Type B pancreatic cell (in vitro differentiated cells): ENCODE measurements around the gene SAAL1. TPM values are rescaled to one million over a fixed set of nuclear protein-coding genes. Genes with fewer than 3 reads are reported as not detected.
"Not testable (repeated sequence)": the region's sequence is repeated elsewhere in the genome, so short reads cannot be mapped to it uniquely, and the experiment has no call there.

Source experiments
- DNase-seq: peaks from one replicate; pipeline ENCODE4 v3.0.0; 2021; ENCODE audit warnings: mixed read lengths; ENCODE audit not compliant: unreplicated experiment; ENCODE audit errors: extremely low spot score
- H3K27ac Mint-ChIP-seq: 2 replicates; pipeline ENCODE4 v1.8.0; 2021; ENCODE audit warnings: mild to moderate bottlenecking, mixed read lengths
- H3K27me3 Mint-ChIP-seq: 2 replicates; pipeline ENCODE4 v1.8.0; 2021; ENCODE audit warnings: mixed read lengths
- H3K36me3 Mint-ChIP-seq: 2 replicates; pipeline ENCODE4 v1.8.0; 2021; ENCODE audit warnings: mixed read lengths
- H3K4me1 Mint-ChIP-seq: one replicate; pipeline ENCODE4 v1.8.0; 2021; ENCODE audit warnings: mixed read lengths; ENCODE audit not compliant: unreplicated experiment
- H3K4me3 Mint-ChIP-seq: 2 replicates; pipeline ENCODE4 v1.8.0; 2021; ENCODE audit warnings: mild to moderate bottlenecking, mixed read lengths
- H3K9me3 Mint-ChIP-seq: 2 replicates; pipeline ENCODE4 v1.8.0; 2021; ENCODE audit warnings: mixed read lengths
- total RNA-seq: library from RNA; stranded (reverse); gene quantifications from 2 replicates; pipeline ENCODE4 v1.2.1, GENCODE V29; 2021; ENCODE audit warnings: low replicate concordance
- TF ChIP-seq, protein P1 (sequence below): fragments of 200-600 bp; sonication (generic); conservative IDR thresholded peaks from 2 replicates; pipeline ENCODE4 v1.5.0; 2021; ENCODE audit warnings: antibody characterized with exemption, mild to moderate bottlenecking

Gene SAAL1
- total RNA-seq, 1 donor from 2014 or later: 29.9 TPM

DNA sequence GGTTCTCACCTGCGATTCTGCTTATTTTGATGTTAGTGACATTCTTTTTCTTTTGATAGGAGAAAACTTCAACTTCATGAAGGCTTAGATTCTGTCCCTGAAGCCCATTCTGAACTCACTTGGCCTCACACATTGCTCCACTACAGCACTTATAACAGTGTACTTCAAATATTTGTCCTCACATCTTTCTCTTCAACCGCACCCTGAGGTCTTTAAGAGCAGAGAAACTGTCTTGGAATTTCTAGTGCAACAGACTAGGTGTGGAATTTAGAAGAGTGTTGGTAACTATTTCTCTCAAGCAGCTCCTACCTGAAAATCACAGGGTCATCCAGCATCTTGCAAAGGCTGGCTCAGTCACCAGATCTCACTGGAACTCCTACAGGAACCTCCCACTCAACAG is 34.3 kb upstream of the SAAL1 start:
- Mint-ChIP-seq H3K27ac (no peak overlapping the region), H3K36me3 (no peaks in the 10 kb centered on the region), H3K4me1 (no peaks in the 10 kb centered on the region), H3K27me3 (peaks cover 44% of the 10 kb centered on the region), H3K9me3 (no peaks in the 10 kb centered on the region), H3K4me3 (no peak overlapping the region)
- DNase-seq: no peak
- TF ChIP-seq, protein P1, sequence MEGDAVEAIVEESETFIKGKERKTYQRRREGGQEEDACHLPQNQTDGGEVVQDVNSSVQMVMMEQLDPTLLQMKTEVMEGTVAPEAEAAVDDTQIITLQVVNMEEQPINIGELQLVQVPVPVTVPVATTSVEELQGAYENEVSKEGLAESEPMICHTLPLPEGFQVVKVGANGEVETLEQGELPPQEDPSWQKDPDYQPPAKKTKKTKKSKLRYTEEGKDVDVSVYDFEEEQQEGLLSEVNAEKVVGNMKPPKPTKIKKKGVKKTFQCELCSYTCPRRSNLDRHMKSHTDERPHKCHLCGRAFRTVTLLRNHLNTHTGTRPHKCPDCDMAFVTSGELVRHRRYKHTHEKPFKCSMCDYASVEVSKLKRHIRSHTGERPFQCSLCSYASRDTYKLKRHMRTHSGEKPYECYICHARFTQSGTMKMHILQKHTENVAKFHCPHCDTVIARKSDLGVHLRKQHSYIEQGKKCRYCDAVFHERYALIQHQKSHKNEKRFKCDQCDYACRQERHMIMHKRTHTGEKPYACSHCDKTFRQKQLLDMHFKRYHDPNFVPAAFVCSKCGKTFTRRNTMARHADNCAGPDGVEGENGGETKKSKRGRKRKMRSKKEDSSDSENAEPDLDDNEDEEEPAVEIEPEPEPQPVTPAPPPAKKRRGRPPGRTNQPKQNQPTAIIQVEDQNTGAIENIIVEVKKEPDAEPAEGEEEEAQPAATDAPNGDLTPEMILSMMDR: no peak

DNA sequence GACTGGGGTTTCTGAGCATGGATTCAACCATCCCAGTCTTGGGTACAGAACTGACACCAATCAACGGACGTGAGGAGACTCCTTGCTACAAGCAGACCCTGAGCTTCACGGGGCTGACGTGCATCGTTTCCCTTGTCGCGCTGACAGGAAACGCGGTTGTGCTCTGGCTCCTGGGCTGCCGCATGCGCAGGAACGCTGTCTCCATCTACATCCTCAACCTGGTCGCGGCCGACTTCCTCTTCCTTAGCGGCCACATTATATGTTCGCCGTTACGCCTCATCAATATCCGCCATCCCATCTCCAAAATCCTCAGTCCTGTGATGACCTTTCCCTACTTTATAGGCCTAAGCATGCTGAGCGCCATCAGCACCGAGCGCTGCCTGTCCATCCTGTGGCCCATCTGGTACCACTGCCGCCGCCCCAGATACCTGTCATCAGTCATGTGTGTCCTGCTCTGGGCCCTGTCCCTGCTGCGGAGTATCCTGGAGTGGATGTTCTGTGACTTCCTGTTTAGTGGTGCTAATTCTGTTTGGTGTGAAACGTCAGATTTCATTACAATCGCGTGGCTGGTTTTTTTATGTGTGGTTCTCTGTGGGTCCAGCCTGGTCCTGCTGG is 31.4 kb upstream of the SAAL1 start:
- no peaks in the 10 kb centered on the region for H3K4me1 Mint-ChIP-seq
- TF ChIP-seq, protein P1: no peak
- no peak for DNase-seq
- no peaks in the 10 kb centered on the region for H3K36me3 Mint-ChIP-seq
- no peak overlapping the region for H3K27ac Mint-ChIP-seq
- no peak overlapping the region for H3K4me3 Mint-ChIP-seq
- no peaks in the 10 kb centered on the region for H3K9me3 Mint-ChIP-seq
- peaks cover 47% of the 10 kb centered on the region for H3K27me3 Mint-ChIP-seq

DNA sequence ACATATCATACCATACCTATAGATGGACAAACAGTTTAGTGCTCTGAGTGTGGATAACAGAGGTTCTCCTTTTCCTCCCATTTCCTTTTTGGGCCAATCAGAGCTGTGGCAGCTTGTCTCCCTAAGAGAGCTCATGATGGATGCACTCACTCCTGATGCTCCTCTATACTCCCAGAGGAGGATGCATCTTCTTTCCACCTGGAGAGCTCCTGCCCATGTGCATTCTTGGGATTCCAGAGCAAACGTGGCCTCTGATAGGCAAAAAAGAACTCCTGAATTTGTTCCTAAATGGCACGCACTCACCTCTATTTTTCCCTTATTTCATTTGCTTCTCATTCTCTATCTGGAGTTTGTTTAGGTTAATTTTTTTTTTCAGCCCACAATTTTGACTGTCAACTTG is 29.4 kb upstream of the SAAL1 start:
- DNase-seq: no peak
- no peaks in the 10 kb centered on the region for H3K36me3 Mint-ChIP-seq
- no peak overlapping the region for H3K27ac Mint-ChIP-seq
- H3K27me3 Mint-ChIP-seq: peaks cover 54% of the 10 kb centered on the region
- TF ChIP-seq, protein P1: no peak
- no peaks in the 10 kb centered on the region for H3K4me1 Mint-ChIP-seq
- H3K9me3 Mint-ChIP-seq: no peaks in the 10 kb centered on the region
- no peak overlapping the region for H3K4me3 Mint-ChIP-seq

DNA sequence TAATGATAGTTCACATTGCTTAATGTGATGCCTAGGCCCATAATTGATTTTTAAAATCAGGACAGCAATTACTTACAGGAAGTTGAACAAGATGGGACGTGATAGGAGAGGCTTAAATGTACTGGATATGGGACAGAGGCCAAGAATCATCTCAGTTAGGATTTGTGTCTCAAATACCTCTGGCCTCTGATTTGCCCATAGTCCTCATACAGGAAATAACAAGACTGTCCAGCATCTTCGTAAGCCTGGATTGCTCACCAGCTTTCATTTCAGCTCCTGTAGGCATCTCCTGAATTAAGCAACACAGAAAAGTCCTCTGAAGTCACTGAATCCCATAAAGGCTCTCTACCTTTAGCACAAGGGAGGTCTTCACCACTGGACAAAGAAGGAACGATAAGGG is 26.5 kb upstream of the SAAL1 start, which contains the start of gene MRGPRX3:
TSS of gene MRGPRX3 (plus strand) at position 231 of the 400 bp plus-strand sequence. CDS start 4,632 bp downstream, outside the sequence.
- Mint-ChIP-seq H3K4me3 (no peak within 1 kb of the TSS), H3K36me3 (no peaks in the 10 kb centered on the region)
- DNase-seq: no peak

DNA sequence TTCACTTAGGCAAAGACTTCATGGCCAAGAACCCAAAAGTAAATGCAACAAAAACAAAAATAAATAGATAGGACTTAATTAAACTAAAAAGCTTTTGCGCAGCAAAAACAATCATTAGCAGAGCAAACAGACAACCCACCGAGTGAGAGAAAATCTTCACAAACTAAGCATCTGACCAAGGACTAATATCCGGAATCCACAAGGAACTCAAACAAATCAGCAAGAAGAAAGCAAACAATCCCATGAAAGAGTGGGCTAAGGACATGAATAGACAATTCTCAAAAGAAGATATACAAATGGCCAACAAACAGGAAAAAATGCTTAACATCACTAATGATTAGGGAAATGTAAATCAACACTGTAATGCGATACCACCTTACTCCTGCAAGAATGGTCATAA is 25.2 kb upstream of the SAAL1 start:
- peaks cover 46% of the 10 kb centered on the region for H3K27me3 Mint-ChIP-seq
- DNase-seq, H3K4me1 Mint-ChIP-seq, H3K36me3 Mint-ChIP-seq, H3K9me3 Mint-ChIP-seq, H3K27ac Mint-ChIP-seq, H3K4me3 Mint-ChIP-seq: not testable (repeated sequence)

More for the DNA sequence above, 26.5 kb upstream of the SAAL1 start, which contains the start of gene MRGPRX3:
- TF ChIP-seq, protein P1: no peak
- Mint-ChIP-seq H3K27me3 (peaks cover 51% of the 10 kb centered on the region), H3K4me1 (no peaks in the 10 kb centered on the region), H3K9me3 (no peaks in the 10 kb centered on the region), H3K27ac (no peak within 1 kb of the TSS)

DNA sequence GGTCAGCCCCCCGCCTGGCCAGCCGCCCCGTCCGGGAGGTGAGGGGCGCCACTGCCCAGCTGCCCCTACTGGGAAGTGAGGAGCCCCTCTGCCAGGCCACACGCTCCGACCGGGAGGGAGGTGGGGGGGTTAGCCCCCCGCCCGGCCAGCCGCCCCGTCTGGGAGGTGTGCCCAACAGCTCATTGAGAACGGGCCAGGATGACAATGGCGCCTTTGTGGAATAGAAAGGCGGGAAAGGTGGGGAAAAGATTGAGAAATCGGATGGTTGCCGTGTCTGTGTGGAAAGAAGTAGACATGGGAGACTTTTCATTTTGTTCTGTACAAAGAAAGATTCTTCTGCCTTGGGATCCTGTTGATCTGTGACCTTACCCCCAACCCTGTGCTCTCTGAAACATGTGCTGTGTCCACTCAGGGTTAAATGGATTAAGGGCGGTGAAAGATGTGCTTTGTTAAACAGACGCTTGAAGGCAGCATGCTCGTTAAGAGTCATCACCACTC is 15.5 kb upstream of the SAAL1 start:
- peaks cover 22% of the 10 kb centered on the region for H3K27me3 Mint-ChIP-seq
- H3K9me3 Mint-ChIP-seq, H3K4me1 Mint-ChIP-seq, DNase-seq, H3K27ac Mint-ChIP-seq, H3K4me3 Mint-ChIP-seq, H3K36me3 Mint-ChIP-seq: not testable (repeated sequence)
